Measurements from ENCODE around the gene DDIAS.

The DDIAS gene

GRCh38 chr11:82902880-82903279 is 1.3 kb downstream of the DDIAS start:
- no peak for TF ChIP-seq CTCF (IDR thresholded peaks at IDR 0.05; ENCODE audit: control insufficient read depth, insufficient read depth, low read depth, low read length, missing control alignments)
- no peak for DNase-seq (ENCODE audit: low read depth)
- H3K4me3 ChIP-seq (ENCODE audit: control insufficient read depth, low read depth, low read length), result no peak overlapping the region

- TF ChIP-seq CTCF (IDR thresholded peaks at IDR 0.05; ENCODE audit: control insufficient read depth, insufficient read depth, low read depth, low read length, missing control alignments), result no peak
- H3K4me3 ChIP-seq (ENCODE audit: control insufficient read depth, low read depth, low read length), result no peak overlapping the region
- DNase-seq (ENCODE audit: low read depth), result no peak
Observed at GRCh38 chr11:82903843-82904586, 2.5 kb downstream of the DDIAS start.

- TF ChIP-seq CTCF (IDR thresholded peaks at IDR 0.05; ENCODE audit: control insufficient read depth, insufficient read depth, low read depth, low read length, missing control alignments), result peak; percentile 35
- no peak overlapping the region for H3K4me3 ChIP-seq (ENCODE audit: control insufficient read depth, low read depth, low read length)
- DNase-seq (ENCODE audit: low read depth), result peak; percentile 1
Observed at GRCh38 chr11:82906236-82906635, 4.7 kb downstream of the DDIAS start.

GRCh38 chr11:82906931-82907330 is 5.4 kb downstream of the DDIAS start:
- no peak for DNase-seq (ENCODE audit: low read depth)
- no peak for TF ChIP-seq CTCF (IDR thresholded peaks at IDR 0.05; ENCODE audit: control insufficient read depth, insufficient read depth, low read depth, low read length, missing control alignments)
- no peak overlapping the region for H3K4me3 ChIP-seq (ENCODE audit: control insufficient read depth, low read depth, low read length)

GRCh38 chr11:82907371-82907770 is 5.8 kb downstream of the DDIAS start:
- DNase-seq (ENCODE audit: low read depth), result no peak
- no peak overlapping the region for H3K4me3 ChIP-seq (ENCODE audit: control insufficient read depth, low read depth, low read length)
- no peak for TF ChIP-seq CTCF (IDR thresholded peaks at IDR 0.05; ENCODE audit: control insufficient read depth, insufficient read depth, low read depth, low read length, missing control alignments)

- no peak overlapping the region for H3K4me3 ChIP-seq (ENCODE audit: control insufficient read depth, low read depth, low read length)
- DNase-seq (ENCODE audit: low read depth), result no peak
- TF ChIP-seq CTCF (IDR thresholded peaks at IDR 0.05; ENCODE audit: control insufficient read depth, insufficient read depth, low read depth, low read length, missing control alignments), result no peak
Observed at GRCh38 chr11:82908311-82908710, 6.8 kb downstream of the DDIAS start.
